Sigmoid colon (tissue), 4 donors: ENCODE data around the gene CDIP1.

ENCODE experiments used
- EP300 ChIP-seq, 4 donors: sonication (generic); formaldehyde crosslinking; IDR thresholded peaks; one replicate each; pipeline ENCODE4 v1.6.1; 2017; ENCODE audit warnings: antibody characterized with exemption in 4 of 4
- POLR2A ChIP-seq, 2 donors: fragments of 450-650 bp; IDR thresholded peaks; one replicate each; pipeline ENCODE4 v1.6.1; 2016; ENCODE audit warnings: antibody characterized with exemption in 2 of 2, mild to moderate bottlenecking in 2 of 2, moderate library complexity in 2 of 2
- POLR2AphosphoS5 ChIP-seq, 4 donors: sonication (generic); formaldehyde crosslinking; IDR thresholded peaks; one replicate each; pipeline ENCODE4 v1.6.1; 2017; ENCODE audit warnings: antibody characterized with exemption in 4 of 4
- TF ChIP-seq, protein P1 (sequence below), 4 experiments: fragments of 450-650 bp in 3 of 4; fragments of 200-600 bp in 1 of 4; IDR thresholded peaks; one replicate each; pipeline ENCODE4 v1.5.1; 2016 to 2019; ENCODE audit warnings: antibody characterized with exemption in 4 of 4, mild to moderate bottlenecking in 3 of 4, moderate library complexity in 2 of 4

DNA sequence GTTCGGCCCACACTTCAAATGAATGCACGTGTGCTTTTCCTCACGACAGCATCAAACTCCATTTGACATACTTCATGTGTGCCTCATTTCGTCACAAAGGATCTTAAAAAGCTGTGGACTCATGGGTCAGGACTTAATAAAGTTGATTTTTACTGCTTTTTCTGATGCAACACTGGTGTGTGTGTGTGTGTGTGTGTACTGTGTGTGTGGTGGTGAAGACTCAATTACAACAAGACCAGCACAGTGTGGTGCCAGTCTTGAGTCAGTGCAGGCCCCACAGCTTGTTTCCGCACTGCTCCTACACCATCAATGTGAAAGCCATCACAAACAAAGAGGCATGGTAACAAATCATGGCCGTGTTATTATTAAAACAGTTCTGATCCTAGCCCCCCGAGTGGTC is 17.7 kb downstream of the CDIP1 start:
- TF ChIP-seq POLR2AphosphoS5 (IDR thresholded peaks at IDR 0.05) (no peak), EP300 (IDR thresholded peaks at IDR 0.05) (no peak), POLR2A (IDR thresholded peaks at IDR 0.05) (no peak)
- TF ChIP-seq, protein P1, sequence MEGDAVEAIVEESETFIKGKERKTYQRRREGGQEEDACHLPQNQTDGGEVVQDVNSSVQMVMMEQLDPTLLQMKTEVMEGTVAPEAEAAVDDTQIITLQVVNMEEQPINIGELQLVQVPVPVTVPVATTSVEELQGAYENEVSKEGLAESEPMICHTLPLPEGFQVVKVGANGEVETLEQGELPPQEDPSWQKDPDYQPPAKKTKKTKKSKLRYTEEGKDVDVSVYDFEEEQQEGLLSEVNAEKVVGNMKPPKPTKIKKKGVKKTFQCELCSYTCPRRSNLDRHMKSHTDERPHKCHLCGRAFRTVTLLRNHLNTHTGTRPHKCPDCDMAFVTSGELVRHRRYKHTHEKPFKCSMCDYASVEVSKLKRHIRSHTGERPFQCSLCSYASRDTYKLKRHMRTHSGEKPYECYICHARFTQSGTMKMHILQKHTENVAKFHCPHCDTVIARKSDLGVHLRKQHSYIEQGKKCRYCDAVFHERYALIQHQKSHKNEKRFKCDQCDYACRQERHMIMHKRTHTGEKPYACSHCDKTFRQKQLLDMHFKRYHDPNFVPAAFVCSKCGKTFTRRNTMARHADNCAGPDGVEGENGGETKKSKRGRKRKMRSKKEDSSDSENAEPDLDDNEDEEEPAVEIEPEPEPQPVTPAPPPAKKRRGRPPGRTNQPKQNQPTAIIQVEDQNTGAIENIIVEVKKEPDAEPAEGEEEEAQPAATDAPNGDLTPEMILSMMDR (IDR thresholded peaks at IDR 0.05) = no peak
